CD4-positive, alpha-beta T cell treated with Interleukin-6 for 4 hours (primary cell): ENCODE measurements around the gene LCN15.
"Not testable (repeated sequence)": the region's sequence is repeated elsewhere in the genome, so short reads cannot be mapped to it uniquely, and the experiment has no call there.

Source experiments
- DNase-seq: peaks from one replicate; pipeline ENCODE4 v3.0.0-alpha.2; 2020; ENCODE audit warnings: mixed read lengths

LCN15 gene

GRCh38 chr9:136719195-136719880, 45.0 kb downstream of the LCN15 start:
- no peak for DNase-seq

GRCh38 chr9:136718345-136719194, 45.7 kb downstream of the LCN15 start:
- DNase-seq: no peak

- DNase-seq: no peak
Measured at GRCh38 chr9:136717399-136717798, 46.9 kb downstream of the LCN15 start.

- no peak for DNase-seq
Measured at GRCh38 chr9:136714893-136715274, 49.4 kb downstream of the LCN15 start.

GRCh38 chr9:136714096-136714892, 50.0 kb downstream of the LCN15 start:
- DNase-seq: no peak

- DNase-seq: no peak
Measured at GRCh38 chr9:136713550-136713949, 50.8 kb downstream of the LCN15 start.

GRCh38 chr9:136712690-136713544, 51.4 kb downstream of the LCN15 start:
- DNase-seq: no peak

GRCh38 chr9:136711751-136712689, 52.3 kb downstream of the LCN15 start, which contains the start of gene DIPK1B:
Gene DIPK1B, plus strand, starts transcription at chr9:136712572. Its CDS starts 94 bp downstream, at chr9:136712666.
- DNase-seq: peak; percentile 28

- not testable (repeated sequence) for DNase-seq
Measured at GRCh38 chr9:136711219-136711648, 53.1 kb downstream of the LCN15 start.

GRCh38 chr9:136710543-136710942, 53.8 kb downstream of the LCN15 start:
- DNase-seq: no peak
